WTC11 (cell line): Measurements from ENCODE around the gene GPR85.

Experiments used
- E2F1 ChIP-seq: sonication (generic); formaldehyde crosslinking; IDR thresholded peaks from 2 replicates; pipeline ENCODE4 v1.8.0; 2022; ENCODE audit warnings: mild to moderate bottlenecking, missing genetic modification reagents
- TEAD4 ChIP-seq: sonication (generic); formaldehyde crosslinking; IDR thresholded peaks from 2 replicates; pipeline ENCODE4 v1.8.0; 2022; ENCODE audit warnings: mild to moderate bottlenecking, missing genetic modification reagents
- TF ChIP-seq, protein P1 (sequence below): fragments of 200-600 bp; IDR thresholded peaks from 2 replicates; pipeline ENCODE4 v1.8.0; 2022; ENCODE audit warnings: antibody characterized with exemption
- TF ChIP-seq, protein P2 (sequence below): sonication (generic); formaldehyde crosslinking; conservative IDR thresholded peaks from 2 replicates; pipeline ENCODE4 v1.8.1; 2023; ENCODE audit warnings: mild to moderate bottlenecking, low read depth, missing genetic modification reagents, moderate library complexity
- TF ChIP-seq, protein P3 (sequence below): sonication (generic); formaldehyde crosslinking; IDR thresholded peaks from 2 replicates; pipeline ENCODE4 v1.8.1; 2023; ENCODE audit warnings: mild to moderate bottlenecking, missing genetic modification reagents, borderline replicate concordance
- TF ChIP-seq, protein P4 (sequence below): sonication (generic); formaldehyde crosslinking; IDR thresholded peaks from 2 replicates; pipeline ENCODE4 v1.8.0; 2022; ENCODE audit warnings: mild to moderate bottlenecking, missing genetic modification reagents

DNA sequence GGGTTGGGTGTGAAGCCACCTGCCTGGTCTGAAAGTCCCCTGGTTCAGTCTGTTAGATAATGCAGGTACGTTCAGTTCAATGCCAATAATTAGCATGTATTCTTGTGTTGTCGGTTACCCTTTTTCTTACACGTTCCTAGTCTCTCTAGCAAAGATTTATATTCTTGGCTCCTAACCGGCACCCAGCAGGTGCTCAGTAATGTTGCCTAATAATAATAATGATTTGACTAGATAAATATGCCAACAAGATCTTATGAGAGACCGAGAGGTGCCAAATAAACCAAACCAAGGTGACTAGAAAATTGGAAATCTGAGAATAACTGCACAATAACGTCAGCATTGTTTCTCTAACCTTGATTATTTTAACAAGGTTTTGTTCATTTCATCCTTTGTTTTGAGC, 32.8 kb upstream of the GPR85 start:
- TF ChIP-seq E2F1 (CRISPR knock-in tag) (no peak), TEAD4 (CRISPR knock-in tag) (no peak)
- TF ChIP-seq, protein P1, sequence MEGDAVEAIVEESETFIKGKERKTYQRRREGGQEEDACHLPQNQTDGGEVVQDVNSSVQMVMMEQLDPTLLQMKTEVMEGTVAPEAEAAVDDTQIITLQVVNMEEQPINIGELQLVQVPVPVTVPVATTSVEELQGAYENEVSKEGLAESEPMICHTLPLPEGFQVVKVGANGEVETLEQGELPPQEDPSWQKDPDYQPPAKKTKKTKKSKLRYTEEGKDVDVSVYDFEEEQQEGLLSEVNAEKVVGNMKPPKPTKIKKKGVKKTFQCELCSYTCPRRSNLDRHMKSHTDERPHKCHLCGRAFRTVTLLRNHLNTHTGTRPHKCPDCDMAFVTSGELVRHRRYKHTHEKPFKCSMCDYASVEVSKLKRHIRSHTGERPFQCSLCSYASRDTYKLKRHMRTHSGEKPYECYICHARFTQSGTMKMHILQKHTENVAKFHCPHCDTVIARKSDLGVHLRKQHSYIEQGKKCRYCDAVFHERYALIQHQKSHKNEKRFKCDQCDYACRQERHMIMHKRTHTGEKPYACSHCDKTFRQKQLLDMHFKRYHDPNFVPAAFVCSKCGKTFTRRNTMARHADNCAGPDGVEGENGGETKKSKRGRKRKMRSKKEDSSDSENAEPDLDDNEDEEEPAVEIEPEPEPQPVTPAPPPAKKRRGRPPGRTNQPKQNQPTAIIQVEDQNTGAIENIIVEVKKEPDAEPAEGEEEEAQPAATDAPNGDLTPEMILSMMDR = no peak
- TF ChIP-seq, protein P2, sequence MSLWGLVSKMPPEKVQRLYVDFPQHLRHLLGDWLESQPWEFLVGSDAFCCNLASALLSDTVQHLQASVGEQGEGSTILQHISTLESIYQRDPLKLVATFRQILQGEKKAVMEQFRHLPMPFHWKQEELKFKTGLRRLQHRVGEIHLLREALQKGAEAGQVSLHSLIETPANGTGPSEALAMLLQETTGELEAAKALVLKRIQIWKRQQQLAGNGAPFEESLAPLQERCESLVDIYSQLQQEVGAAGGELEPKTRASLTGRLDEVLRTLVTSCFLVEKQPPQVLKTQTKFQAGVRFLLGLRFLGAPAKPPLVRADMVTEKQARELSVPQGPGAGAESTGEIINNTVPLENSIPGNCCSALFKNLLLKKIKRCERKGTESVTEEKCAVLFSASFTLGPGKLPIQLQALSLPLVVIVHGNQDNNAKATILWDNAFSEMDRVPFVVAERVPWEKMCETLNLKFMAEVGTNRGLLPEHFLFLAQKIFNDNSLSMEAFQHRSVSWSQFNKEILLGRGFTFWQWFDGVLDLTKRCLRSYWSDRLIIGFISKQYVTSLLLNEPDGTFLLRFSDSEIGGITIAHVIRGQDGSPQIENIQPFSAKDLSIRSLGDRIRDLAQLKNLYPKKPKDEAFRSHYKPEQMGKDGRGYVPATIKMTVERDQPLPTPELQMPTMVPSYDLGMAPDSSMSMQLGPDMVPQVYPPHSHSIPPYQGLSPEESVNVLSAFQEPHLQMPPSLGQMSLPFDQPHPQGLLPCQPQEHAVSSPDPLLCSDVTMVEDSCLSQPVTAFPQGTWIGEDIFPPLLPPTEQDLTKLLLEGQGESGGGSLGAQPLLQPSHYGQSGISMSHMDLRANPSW (CRISPR knock-in tag) = no peak
- TF ChIP-seq, protein P3, sequence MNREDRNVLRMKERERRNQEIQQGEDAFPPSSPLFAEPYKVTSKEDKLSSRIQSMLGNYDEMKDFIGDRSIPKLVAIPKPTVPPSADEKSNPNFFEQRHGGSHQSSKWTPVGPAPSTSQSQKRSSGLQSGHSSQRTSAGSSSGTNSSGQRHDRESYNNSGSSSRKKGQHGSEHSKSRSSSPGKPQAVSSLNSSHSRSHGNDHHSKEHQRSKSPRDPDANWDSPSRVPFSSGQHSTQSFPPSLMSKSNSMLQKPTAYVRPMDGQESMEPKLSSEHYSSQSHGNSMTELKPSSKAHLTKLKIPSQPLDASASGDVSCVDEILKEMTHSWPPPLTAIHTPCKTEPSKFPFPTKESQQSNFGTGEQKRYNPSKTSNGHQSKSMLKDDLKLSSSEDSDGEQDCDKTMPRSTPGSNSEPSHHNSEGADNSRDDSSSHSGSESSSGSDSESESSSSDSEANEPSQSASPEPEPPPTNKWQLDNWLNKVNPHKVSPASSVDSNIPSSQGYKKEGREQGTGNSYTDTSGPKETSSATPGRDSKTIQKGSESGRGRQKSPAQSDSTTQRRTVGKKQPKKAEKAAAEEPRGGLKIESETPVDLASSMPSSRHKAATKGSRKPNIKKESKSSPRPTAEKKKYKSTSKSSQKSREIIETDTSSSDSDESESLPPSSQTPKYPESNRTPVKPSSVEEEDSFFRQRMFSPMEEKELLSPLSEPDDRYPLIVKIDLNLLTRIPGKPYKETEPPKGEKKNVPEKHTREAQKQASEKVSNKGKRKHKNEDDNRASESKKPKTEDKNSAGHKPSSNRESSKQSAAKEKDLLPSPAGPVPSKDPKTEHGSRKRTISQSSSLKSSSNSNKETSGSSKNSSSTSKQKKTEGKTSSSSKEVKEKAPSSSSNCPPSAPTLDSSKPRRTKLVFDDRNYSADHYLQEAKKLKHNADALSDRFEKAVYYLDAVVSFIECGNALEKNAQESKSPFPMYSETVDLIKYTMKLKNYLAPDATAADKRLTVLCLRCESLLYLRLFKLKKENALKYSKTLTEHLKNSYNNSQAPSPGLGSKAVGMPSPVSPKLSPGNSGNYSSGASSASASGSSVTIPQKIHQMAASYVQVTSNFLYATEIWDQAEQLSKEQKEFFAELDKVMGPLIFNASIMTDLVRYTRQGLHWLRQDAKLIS (CRISPR knock-in tag) = no peak
- TF ChIP-seq, protein P4, sequence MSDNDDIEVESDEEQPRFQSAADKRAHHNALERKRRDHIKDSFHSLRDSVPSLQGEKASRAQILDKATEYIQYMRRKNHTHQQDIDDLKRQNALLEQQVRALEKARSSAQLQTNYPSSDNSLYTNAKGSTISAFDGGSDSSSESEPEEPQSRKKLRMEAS (CRISPR knock-in tag) = no peak
